GM19452 (cell line): Measurements from ENCODE around the gene LRRC4.
A peak's percentile ranks its signal among the peaks of the same experiment; 100 is the strongest.

Source experiments
- ATAC-seq: cut with Tn5 transposase; IDR thresholded peaks from one replicate; pipeline ENCODE4 v1.9.1; 2021; ENCODE audit not compliant: unreplicated experiment

Gene LRRC4, protein sequence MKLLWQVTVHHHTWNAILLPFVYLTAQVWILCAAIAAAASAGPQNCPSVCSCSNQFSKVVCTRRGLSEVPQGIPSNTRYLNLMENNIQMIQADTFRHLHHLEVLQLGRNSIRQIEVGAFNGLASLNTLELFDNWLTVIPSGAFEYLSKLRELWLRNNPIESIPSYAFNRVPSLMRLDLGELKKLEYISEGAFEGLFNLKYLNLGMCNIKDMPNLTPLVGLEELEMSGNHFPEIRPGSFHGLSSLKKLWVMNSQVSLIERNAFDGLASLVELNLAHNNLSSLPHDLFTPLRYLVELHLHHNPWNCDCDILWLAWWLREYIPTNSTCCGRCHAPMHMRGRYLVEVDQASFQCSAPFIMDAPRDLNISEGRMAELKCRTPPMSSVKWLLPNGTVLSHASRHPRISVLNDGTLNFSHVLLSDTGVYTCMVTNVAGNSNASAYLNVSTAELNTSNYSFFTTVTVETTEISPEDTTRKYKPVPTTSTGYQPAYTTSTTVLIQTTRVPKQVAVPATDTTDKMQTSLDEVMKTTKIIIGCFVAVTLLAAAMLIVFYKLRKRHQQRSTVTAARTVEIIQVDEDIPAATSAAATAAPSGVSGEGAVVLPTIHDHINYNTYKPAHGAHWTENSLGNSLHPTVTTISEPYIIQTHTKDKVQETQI

DNA sequence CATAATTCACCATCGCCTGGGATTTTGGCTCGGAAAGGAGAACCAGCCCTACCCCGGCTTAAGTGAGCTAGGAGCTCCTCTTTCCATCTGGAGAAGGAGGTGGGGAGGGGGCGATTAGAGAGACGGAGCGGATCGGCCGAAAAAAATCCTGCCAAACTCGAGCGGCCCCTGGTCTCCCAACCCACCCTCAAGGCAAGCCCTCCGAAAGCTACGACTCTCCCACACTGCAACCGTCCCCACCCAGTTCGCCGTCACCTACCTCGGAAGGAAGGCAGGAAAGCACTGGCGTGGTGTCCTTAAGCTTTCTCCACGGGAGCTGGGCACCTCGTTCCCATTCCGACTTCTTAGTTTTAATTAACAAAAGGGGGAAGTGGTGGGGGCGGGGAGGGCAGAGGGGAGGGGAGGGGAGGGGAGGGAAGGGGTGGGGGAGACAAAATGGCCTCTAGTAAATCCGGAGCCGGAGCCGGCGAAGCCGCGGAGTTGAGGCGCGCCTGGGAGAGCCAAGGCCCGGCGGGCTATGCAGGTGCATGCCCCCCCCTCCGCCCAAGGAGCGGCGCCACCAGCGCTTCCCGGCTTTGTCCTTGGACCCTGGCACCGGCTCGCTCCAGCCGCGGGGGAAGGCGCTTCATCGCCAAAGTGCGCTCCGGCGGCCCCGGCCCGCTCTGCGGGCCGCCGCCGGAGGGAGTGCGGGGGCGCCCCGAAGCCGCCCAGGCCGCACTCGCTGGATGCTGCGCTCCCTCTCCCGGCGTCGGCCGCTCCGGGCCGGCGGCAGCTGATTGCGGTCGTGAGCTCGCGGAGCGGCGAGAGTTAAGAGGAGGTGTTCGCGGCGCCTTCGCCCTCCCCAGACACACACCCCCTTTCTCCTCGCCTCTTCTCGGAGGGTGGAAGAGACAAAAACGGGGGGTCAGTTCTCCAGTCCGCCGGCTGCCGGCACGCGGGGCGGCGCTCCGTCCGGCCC lies at the start of gene LRRC4:
TSS of gene LRRC4 (minus strand) at position 784 of the 958 bp plus-strand sequence. CDS start 797 bp downstream, outside the sequence.
- ATAC-seq, result peak; percentile 34

GRCh38 chr7:128080169-128080568 lies 48.9 kb upstream of the LRRC4 start:
- ATAC-seq, result no peak

- no peak for ATAC-seq
Observed at GRCh38 chr7:128078309-128078708, 47.1 kb upstream of the LRRC4 start.

- ATAC-seq, result no peak
Observed at GRCh38 chr7:128076796-128077271, 45.6 kb upstream of the LRRC4 start.

- ATAC-seq, result no peak
Observed at GRCh38 chr7:128076196-128076795, 45.1 kb upstream of the LRRC4 start.

DNA sequence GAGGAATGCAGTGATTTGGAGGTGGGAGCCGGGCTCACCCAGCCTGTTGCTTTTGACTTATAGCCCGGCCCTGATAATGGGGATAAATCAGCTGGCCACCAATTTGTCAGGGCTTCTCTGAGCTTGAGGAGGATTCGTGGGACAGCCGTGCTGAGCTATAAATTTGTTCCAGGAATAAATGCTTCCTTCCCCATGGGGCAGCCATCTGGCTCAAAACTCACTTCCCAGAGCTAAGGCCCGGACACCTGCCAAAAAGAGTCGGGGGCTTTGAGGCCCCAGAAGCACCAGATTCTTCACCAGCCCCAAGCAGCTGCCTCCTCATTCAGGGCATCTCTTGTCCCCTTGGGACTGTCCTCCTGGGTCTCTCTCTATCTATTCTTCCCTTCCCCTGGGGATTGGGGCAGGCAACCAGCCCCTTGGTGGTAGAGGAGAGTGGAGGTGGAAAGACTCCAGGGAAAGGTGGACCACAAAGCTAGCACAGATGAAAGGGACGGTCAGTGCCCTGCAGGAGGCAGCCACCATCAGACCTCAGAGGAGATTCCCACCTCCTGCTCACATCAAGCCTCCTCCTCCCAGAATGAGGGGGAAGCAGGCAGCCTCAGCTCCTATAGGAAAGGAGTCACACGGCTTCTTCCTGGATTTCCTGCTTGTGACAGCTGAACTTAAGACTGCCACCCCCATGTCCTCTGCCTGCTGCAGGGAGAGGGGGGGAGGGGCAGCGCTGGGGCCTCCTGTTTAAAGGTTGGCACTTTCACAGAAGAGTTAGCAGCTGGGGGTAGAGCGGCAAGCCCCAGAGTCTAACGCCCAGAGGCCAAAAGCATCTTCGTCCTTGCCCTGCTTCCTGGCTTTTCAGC lies 44.2 kb upstream of the LRRC4 start:
- no peak for ATAC-seq

- ATAC-seq, result no peak
Observed at GRCh38 chr7:128074736-128075135, 43.5 kb upstream of the LRRC4 start.

- no peak for ATAC-seq
Observed at GRCh38 chr7:128074336-128074735, 43.1 kb upstream of the LRRC4 start.

DNA sequence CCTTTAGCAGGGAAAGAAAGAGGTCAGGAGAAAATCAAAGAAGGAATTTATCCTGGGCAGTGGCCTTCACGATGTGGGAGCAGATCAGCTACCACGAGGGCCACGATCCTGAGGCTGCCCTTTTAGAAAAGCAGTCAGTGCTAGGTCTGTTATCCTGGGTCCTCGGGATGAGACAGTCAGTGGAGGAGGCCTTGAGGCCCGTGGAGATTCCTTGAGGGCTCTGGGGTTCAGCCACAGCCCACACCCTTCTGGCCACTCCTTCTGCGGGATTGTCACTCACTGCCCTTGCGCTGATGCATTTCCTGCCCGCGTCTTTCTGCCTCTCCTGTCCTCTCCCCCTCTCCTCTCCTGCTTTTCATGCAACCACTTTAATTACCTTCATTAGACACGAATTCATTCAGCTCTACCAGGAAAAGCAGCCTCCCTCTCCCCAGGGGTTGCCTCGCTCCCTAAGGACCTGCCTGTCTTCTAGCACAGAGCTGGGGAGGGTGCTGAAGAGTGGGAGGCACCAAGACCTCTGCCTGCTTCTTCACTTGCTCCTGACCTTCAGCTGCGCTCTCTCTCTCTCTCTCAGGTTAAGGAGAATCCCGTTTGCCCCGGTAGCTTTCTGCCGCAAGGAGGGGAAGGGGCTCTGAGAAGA lies 42.6 kb upstream of the LRRC4 start:
- no peak for ATAC-seq

GRCh38 chr7:128071801-128072200 lies 40.6 kb upstream of the LRRC4 start:
- no peak for ATAC-seq

GRCh38 chr7:128071376-128071775 lies 40.1 kb upstream of the LRRC4 start:
- no peak for ATAC-seq

- no peak for ATAC-seq
Observed at GRCh38 chr7:128069373-128070364, 38.4 kb upstream of the LRRC4 start.

DNA sequence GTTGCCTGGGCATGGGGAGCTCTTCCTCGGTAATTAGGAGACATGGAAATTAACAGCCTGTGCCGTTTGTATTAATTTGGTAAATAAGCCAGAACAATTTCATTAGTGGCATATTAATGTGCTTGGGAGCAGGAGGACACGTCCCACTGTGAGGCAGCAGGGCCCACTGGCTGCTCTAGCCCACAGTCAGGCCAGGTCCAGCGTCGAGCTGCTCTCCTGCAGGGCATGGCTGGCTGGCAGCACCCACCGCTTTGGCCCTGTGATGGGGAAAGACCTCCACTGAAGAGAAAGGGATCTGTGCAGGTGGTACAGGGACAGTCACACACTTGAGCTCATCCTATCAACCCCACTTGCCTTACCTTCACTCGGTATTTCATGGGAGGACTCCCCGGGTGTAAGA lies 37.5 kb upstream of the LRRC4 start:
- ATAC-seq, result no peak

DNA sequence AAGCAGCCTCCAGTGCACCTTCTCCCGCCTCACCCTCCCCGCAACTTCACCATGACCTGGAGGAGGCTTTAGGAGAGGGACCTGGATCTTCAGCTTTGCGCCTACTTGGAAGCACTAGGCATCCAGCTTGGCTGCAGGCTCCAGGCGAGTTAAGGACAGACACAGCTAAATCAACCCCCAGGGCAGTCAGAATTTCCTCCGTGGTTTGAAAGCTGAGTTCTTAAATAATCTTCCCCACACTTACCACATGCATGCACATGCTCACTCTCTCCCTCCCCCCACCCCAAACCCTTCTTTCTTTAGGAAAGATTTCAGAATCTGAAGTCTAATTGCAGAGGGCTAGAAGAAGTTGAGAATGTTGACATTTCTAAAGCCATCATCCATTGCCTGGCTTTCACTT lies 36.7 kb upstream of the LRRC4 start:
- no peak for ATAC-seq

DNA sequence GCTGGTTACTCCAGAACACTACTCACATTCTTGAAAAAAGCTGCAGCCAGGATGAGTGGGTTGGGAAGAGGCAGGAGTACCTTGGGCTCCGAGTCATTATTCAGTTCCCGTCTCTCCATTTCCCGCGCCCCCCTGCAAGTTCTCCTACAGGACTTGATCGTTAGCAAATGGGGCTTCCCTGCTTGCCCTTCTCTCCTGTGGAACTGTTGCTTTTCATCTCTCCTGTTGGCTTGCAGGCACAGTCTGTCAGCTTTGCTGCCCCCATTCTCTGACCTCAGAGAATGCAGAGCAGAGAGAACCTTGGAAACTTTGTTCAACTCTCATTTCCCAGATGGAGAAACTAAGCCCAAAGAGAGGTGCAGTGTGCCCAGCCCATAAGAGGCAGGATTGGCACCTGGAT lies 35.6 kb upstream of the LRRC4 start:
- ATAC-seq, result no peak

DNA sequence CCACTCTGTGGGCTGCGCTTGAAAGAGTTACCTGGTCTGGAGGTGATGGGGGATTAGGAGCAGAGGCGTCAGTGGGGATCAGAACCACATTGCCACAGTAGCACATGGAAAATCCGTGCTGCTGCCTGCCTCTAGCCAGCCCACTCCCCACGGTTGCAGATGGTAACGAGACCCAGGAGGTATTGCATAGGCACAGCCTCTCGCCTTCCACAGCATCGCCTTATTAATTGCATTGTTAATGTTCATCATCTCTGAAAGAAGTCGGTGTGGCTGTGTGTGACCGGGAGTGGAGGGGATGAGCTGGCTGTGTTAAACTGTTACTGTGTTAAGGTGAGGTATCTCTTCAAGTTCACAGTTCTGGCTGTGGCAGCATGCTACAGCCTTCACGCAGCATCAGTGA lies 35.2 kb upstream of the LRRC4 start:
- no peak for ATAC-seq

DNA sequence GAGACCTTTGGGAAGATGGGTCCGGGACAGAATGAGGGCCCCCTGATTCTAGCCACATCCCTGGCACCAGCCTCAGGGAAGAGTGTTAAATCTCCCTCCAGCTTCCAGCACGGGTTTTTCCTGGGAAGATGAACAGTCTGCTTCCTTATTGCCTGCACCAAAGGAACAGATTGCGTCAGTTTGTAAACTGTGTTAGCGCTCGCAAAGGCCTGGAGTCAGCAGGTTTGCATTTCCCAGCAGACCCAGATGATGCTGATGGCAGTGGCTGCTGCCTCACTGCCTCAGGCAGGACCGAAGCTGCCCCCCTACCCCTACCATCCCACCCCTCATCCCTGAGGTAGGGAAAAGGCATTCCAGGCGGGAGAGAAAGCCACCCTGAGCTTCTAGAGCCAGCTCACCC lies 34.6 kb upstream of the LRRC4 start:
- ATAC-seq, result no peak

DNA sequence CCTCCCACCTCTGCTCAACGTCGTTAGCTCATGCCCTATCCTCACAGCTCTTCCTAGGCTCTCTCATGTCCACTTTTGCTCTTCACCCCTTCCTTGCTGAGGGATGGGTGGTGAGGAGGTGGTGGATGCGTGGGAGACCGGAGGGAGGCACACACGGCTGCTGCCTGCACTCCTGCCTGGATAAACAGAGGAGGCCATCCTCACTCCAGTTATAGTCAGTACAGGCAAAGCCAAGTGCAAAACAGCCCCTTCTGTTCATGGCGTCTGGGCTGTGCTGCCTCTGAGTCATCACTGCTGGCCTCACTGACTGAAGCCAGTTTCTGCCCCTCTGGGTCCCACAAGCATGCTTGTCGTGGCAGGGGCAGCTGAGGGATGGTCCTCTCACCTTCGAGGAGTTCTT lies 31.9 kb upstream of the LRRC4 start:
- ATAC-seq, result no peak
